ENCODE data around the gene AMN1.
"Not testable (repeated sequence)": the region's sequence is repeated elsewhere in the genome, so short reads cannot be mapped to it uniquely, and the experiment has no call there.

AMN1 gene

GRCh38 chr12:31732926-31733548, 4.2 kb upstream of the AMN1 start:
- no peak for DNase-seq

GRCh38 chr12:31731203-31731602, 2.4 kb upstream of the AMN1 start:
- DNase-seq: not testable (repeated sequence)

GRCh38 chr12:31729705-31730104, 884 bp upstream of the AMN1 start:
- DNase-seq: no peak

- DNase-seq: no peak
Observed at GRCh38 chr12:31728289-31728916, 418 bp downstream of the AMN1 start.

- no peak for DNase-seq
Observed at GRCh38 chr12:31727192-31727591, 1.6 kb downstream of the AMN1 start.

GRCh38 chr12:31726575-31726974, 2.2 kb downstream of the AMN1 start:
- no peak for DNase-seq

GRCh38 chr12:31724557-31724956, 4.3 kb downstream of the AMN1 start:
- DNase-seq: no peak

- DNase-seq: no peak
Observed at GRCh38 chr12:31722580-31722979, 6.2 kb downstream of the AMN1 start.

GRCh38 chr12:31718542-31719198, 10.2 kb downstream of the AMN1 start:
- not testable (repeated sequence) for DNase-seq

GRCh38 chr12:31716998-31717397, 11.8 kb downstream of the AMN1 start:
- DNase-seq: not testable (repeated sequence)

GRCh38 chr12:31715283-31715825, 13.5 kb downstream of the AMN1 start:
- DNase-seq: peak; percentile 17

GRCh38 chr12:31714406-31715271, 14.2 kb downstream of the AMN1 start:
- no peak for DNase-seq

- no peak for DNase-seq
Observed at GRCh38 chr12:31712877-31713276, 15.9 kb downstream of the AMN1 start.

- no peak for DNase-seq
Observed at GRCh38 chr12:31710021-31710818, 18.6 kb downstream of the AMN1 start.

GRCh38 chr12:31708118-31708517, 20.7 kb downstream of the AMN1 start:
- not testable (repeated sequence) for DNase-seq

- DNase-seq: no peak
Observed at GRCh38 chr12:31705621-31706020, 23.2 kb downstream of the AMN1 start.

GRCh38 chr12:31702047-31702446, 26.8 kb downstream of the AMN1 start:
- DNase-seq: no peak

- not testable (repeated sequence) for DNase-seq
Observed at GRCh38 chr12:31689921-31690320, 38.9 kb downstream of the AMN1 start.

GRCh38 chr12:31687101-31687527, 41.7 kb downstream of the AMN1 start:
- peak; percentile 13 for DNase-seq

GRCh38 chr12:31685801-31686200, 43.0 kb downstream of the AMN1 start:
- DNase-seq: no peak

GRCh38 chr12:31682136-31682962, 46.5 kb downstream of the AMN1 start:
- DNase-seq: peak; percentile 76

Data from CD4-positive, alpha-beta T cell treated with Interferon gamma for 1 hour (primary cell).